ENCODE data around the gene AMBP. TPM values are rescaled to one million over a fixed set of nuclear protein-coding genes. Genes with fewer than 3 reads are reported as not detected.

AMBP gene
- total and polyA plus RNA-seq, 2 of the 13 experiments (the other 11 are each of a cell fraction or from before 2014, with no cell fraction given), result 1,510 to 2,580 TPM

DNA sequence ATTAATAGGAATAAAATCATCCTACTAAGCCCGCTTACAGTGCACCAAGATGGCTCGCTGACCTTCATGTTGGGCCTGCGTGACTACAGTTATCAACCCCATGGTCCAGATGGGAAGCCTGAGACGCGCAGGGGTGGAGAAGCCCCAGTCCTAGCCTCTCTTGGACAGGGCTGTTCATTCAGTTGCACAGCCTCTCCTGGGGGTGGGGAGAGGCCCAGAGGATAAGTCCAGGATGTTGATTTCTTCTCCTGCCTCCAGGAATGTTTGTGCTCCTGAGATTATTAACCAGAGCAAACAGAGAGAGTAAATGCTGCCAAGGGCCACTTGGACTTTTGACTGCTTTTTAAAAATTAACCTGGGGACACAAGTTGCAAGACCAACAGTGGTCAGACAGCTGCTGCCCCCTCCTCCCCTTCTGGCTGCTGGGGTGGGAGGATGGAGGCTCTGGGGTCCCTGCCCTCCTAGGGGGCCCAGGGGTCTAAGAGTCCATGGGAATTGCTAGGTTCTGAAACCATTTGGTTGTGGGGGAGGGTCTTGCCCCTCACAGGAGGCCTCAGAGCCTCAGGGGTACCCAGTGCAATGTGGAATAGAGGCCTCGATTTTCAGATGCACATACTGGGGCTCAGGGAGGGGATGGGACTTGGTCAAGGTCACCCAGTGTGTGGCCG is 2.8 kb upstream of the AMBP start (continued):
- TF ChIP-seq, protein P1, sequence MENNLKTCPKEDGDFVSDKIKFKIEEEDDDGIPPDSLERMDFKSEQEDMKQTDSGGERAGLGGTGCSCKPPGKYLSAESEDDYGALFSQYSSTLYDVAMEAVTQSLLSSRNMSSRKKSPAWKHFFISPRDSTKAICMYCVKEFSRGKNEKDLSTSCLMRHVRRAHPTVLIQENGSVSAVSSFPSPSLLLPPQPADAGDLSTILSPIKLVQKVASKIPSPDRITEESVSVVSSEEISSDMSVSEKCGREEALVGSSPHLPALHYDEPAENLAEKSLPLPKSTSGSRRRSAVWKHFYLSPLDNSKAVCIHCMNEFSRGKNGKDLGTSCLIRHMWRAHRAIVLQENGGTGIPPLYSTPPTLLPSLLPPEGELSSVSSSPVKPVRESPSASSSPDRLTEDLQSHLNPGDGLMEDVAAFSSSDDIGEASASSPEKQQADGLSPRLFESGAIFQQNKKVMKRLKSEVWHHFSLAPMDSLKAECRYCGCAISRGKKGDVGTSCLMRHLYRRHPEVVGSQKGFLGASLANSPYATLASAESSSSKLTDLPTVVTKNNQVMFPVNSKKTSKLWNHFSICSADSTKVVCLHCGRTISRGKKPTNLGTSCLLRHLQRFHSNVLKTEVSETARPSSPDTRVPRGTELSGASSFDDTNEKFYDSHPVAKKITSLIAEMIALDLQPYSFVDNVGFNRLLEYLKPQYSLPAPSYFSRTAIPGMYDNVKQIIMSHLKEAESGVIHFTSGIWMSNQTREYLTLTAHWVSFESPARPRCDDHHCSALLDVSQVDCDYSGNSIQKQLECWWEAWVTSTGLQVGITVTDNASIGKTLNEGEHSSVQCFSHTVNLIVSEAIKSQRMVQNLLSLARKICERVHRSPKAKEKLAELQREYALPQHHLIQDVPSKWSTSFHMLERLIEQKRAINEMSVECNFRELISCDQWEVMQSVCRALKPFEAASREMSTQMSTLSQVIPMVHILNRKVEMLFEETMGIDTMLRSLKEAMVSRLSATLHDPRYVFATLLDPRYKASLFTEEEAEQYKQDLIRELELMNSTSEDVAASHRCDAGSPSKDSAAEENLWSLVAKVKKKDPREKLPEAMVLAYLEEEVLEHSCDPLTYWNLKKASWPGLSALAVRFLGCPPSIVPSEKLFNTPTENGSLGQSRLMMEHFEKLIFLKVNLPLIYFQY (CRISPR knock-in tag; IDR thresholded peaks at IDR 0.05; ENCODE audit: borderline replicate concordance), result no peak
- TF ChIP-seq MEF2D (CRISPR knock-in tag; IDR thresholded peaks at IDR 0.05), result peak; percentile 73
- TF ChIP-seq, protein P2, sequence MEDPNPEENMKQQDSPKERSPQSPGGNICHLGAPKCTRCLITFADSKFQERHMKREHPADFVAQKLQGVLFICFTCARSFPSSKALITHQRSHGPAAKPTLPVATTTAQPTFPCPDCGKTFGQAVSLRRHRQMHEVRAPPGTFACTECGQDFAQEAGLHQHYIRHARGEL (CRISPR knock-in tag; IDR thresholded peaks at IDR 0.05), result no peak
- peak; percentile 66 for TF ChIP-seq ZFY (CRISPR knock-in tag; IDR thresholded peaks at IDR 0.05)
- TF ChIP-seq, protein P3, sequence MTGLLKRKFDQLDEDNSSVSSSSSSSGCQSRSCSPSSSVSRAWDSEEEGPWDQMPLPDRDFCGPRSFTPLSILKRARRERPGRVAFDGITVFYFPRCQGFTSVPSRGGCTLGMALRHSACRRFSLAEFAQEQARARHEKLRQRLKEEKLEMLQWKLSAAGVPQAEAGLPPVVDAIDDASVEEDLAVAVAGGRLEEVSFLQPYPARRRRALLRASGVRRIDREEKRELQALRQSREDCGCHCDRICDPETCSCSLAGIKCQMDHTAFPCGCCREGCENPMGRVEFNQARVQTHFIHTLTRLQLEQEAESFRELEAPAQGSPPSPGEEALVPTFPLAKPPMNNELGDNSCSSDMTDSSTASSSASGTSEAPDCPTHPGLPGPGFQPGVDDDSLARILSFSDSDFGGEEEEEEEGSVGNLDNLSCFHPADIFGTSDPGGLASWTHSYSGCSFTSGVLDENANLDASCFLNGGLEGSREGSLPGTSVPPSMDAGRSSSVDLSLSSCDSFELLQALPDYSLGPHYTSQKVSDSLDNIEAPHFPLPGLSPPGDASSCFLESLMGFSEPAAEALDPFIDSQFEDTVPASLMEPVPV (CRISPR knock-in tag; IDR thresholded peaks at IDR 0.05), result no peak
- TF ChIP-seq GTF3A (CRISPR knock-in tag; conservative IDR thresholded peaks at IDR 0.05), result no peak
- 0 out of 2 replicates have a peak, but pooled peaks have one; percentile 42 for TF ChIP-seq ZNF317 (CRISPR knock-in tag; IDR thresholded peaks at IDR 0.05)
- peak; percentile 83; the same call in 1 of the 2 replicates for TF ChIP-seq NCOA1 (CRISPR knock-in tag; IDR thresholded peaks at IDR 0.05)
- TF ChIP-seq TAF15 (IDR thresholded peaks at IDR 0.05; ENCODE audit: low read depth, low read length, poor library complexity, severe bottlenecking), result no peak
- no peak for TF ChIP-seq ZNF30 (CRISPR knock-in tag; IDR thresholded peaks at IDR 0.05)
- TF ChIP-seq, protein P4, sequence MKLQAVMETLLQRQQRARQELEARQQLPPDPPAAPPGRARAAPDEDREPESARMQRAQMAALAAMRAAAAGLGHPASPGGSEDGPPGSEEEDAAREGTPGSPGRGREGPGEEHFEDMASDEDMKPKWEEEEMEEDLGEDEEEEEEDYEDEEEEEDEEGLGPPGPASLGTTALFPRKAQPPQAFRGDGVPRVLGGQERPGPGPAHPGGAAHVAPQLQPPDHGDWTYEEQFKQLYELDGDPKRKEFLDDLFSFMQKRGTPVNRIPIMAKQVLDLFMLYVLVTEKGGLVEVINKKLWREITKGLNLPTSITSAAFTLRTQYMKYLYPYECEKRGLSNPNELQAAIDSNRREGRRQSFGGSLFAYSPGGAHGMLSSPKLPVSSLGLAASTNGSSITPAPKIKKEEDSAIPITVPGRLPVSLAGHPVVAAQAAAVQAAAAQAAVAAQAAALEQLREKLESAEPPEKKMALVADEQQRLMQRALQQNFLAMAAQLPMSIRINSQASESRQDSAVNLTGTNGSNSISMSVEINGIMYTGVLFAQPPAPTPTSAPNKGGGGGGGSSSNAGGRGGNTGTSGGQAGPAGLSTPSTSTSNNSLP (IDR thresholded peaks at IDR 0.05; ENCODE audit: low read depth, low read length), result peak; percentile 46
- no peak for TF ChIP-seq ZNF569 (CRISPR knock-in tag; IDR thresholded peaks at IDR 0.05; ENCODE audit: borderline replicate concordance)
- TF ChIP-seq BHLHE40 (IDR thresholded peaks at IDR 0.05; ENCODE audit: low read length), result no peak
- TF ChIP-seq CBX1 (IDR thresholded peaks at IDR 0.05; ENCODE audit: low read depth), result no peak
- TF ChIP-seq ZNF556 (CRISPR knock-in tag; IDR thresholded peaks at IDR 0.05; ENCODE audit: borderline replicate concordance), result peak; percentile 63; the same call in 1 of the 2 replicates
- TF ChIP-seq AGO1 (IDR thresholded peaks at IDR 0.05; ENCODE audit: low read depth, low read length, poor library complexity, severe bottlenecking), result no peak
- peak; percentile 40; the same call in 1 of the 2 replicates for TF ChIP-seq MEIS2 (CRISPR knock-in tag; IDR thresholded peaks at IDR 0.05)
- TF ChIP-seq ZNF772 (CRISPR knock-in tag; IDR thresholded peaks at IDR 0.05), result peak; percentile 61; the same call in 1 of the 2 replicates
- TF ChIP-seq, protein P5, sequence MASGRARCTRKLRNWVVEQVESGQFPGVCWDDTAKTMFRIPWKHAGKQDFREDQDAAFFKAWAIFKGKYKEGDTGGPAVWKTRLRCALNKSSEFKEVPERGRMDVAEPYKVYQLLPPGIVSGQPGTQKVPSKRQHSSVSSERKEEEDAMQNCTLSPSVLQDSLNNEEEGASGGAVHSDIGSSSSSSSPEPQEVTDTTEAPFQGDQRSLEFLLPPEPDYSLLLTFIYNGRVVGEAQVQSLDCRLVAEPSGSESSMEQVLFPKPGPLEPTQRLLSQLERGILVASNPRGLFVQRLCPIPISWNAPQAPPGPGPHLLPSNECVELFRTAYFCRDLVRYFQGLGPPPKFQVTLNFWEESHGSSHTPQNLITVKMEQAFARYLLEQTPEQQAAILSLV (CRISPR knock-in tag; IDR thresholded peaks at IDR 0.05; ENCODE audit: borderline replicate concordance), result peak; percentile 23
- no peak for TF ChIP-seq CREBL2 (CRISPR knock-in tag; IDR thresholded peaks at IDR 0.05; ENCODE audit: borderline replicate concordance)
